Large intestine (tissue), 12 donors: ENCODE results near the gene PHLDA3. TPM values are rescaled to one million over a fixed set of nuclear protein-coding genes. Genes with fewer than 3 reads are reported as not detected.

Experiments
- DNase-seq, 2 donors: peaks; one replicate each; pipeline versions ENCODE4 v3.0.0 to v3.0.0-alpha.2; 2013
- H3K27ac ChIP-seq: one replicate; pipeline ENCODE4 v1.5.1; 2013; ENCODE audit warnings: low read length
- H3K27me3 ChIP-seq: 2 replicates; pipeline ENCODE4 v1.6.1; 2013; ENCODE audit warnings: low read length; ENCODE audit not compliant: control insufficient read depth, insufficient read depth
- H3K36me3 ChIP-seq: 2 replicates; pipeline ENCODE4 v1.6.1; 2013; ENCODE audit warnings: low read length; ENCODE audit not compliant: control insufficient read depth, insufficient read depth
- H3K4me1 ChIP-seq: one replicate; pipeline ENCODE4 v1.6.1; 2013; ENCODE audit warnings: low read length; ENCODE audit not compliant: control insufficient read depth, insufficient read depth
- H3K4me3 ChIP-seq: one replicate; pipeline ENCODE4 v1.5.1; 2013; ENCODE audit warnings: low read length
- H3K9me3 ChIP-seq: one replicate; pipeline ENCODE4 v1.6.1; 2013; ENCODE audit warnings: mild to moderate bottlenecking, low read depth, low read length, moderate library complexity; ENCODE audit not compliant: control insufficient read depth
- WGBS: methylation state at CpG from one replicate; pipeline ENCODE4 v1.1.5; 2013; ENCODE audit warnings: low lambda C conversion rate; ENCODE audit not compliant: insufficient coverage; 5-methylcytosine and 5-hydroxymethylcytosine counted together
- long read RNA-seq, 11 donors: transcript quantifications; one replicate each; lab custom pipeline, GENCODE V29; 2026
- polyA plus RNA-seq: library from polyadenylated mRNA; unstranded; fragments of 120-200 nt; gene quantifications from one replicate; pipeline ENCODE4 v1.2.1, GENCODE V29; 2013

The PHLDA3 gene
- polyA plus RNA-seq, result 9.0 TPM
- long read RNA-seq, donor 1, partial matches to known transcripts, result 0 of 2 reads
- long read RNA-seq, donor 1, other reads (novel, unspliced or antisense), result 0 of 2 reads
- long read RNA-seq, donor 2, transcript PHLDA3-202 (2 exons, 2,640 nt), result major isoform, 8 of 8 reads
- long read RNA-seq, donor 2, partial matches to known transcripts, result 0 of 8 reads
- long read RNA-seq, donor 2, other reads (novel, unspliced or antisense), result 0 of 8 reads
- long read RNA-seq, donor 3, result 0 reads
- long read RNA-seq, donor 4, result 0 reads
- long read RNA-seq, donor 5, transcript PHLDA3-202 (2 exons, 2,640 nt), result major isoform, 8 of 8 reads
- long read RNA-seq, donor 5, partial matches to known transcripts, result 0 of 8 reads
- long read RNA-seq, donor 5, other reads (novel, unspliced or antisense), result 0 of 8 reads
- long read RNA-seq, donor 6, partial matches to known transcripts, result 0 of 4 reads
- long read RNA-seq, donor 6, other reads (novel, unspliced or antisense), result 0 of 4 reads
- long read RNA-seq, donor 7, partial matches to known transcripts, result 0 of 4 reads
- long read RNA-seq, donor 7, other reads (novel, unspliced or antisense), result 0 of 4 reads
- long read RNA-seq, donor 8, partial matches to known transcripts, result 0 of 4 reads
- long read RNA-seq, donor 8, other reads (novel, unspliced or antisense), result 0 of 4 reads
- long read RNA-seq, donor 9, partial matches to known transcripts, result 0 of 2 reads
- long read RNA-seq, donor 9, other reads (novel, unspliced or antisense), result 0 of 2 reads
- long read RNA-seq, donor 10, transcript PHLDA3-202 (2 exons, 2,640 nt), result major isoform, 14 of 14 reads
- long read RNA-seq, donor 10, partial matches to known transcripts, result 0 of 14 reads
- long read RNA-seq, donor 10, other reads (novel, unspliced or antisense), result 0 of 14 reads
- long read RNA-seq, donor 11, partial matches to known transcripts, result 0 of 1 reads
- long read RNA-seq, donor 11, other reads (novel, unspliced or antisense), result 0 of 1 reads

DNA sequence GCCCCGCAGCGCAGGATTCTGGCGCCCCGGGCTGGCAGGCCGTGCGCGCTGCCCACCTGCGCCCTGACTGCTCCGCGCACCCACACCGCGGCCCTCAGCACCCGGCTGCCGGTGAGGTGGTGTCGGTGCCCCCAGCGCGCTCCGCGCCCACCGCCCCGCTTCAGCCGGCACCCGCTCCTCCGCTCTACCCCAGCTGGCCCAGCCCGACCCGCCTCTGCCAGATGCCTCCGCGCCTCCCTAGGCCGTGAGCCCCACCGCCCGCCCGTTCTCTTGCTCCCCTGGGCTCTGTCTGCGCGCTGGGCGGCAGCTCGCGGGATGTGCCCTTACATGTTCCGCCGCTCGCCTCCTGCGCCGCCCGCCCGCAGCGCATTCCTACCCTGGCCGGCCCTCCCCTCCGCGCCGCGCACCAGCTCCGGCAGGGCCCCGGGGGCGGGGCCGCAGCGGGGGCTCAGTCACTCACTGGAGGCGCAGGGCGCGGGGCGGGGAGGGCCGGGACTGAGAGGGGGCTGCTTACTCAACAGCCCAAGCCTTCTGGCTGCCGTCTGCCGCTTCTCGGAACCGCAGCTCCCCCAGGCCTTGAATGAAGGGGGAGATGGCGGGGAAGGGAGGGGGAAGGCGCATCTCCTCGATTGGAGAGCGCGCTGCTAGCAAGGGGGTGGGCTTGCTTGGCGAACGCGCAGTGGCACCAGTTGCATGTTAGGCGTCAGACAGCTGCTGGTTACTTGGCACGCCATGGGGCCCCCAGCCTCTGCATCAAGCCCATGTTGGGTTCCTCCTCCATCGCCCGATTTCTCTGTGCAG, at the start of gene PHLDA3:
PHLDA3 (minus strand) TSS at position 345 of the 801 bp plus-strand sequence. CDS start 402 bp downstream, outside the sequence.
- DNase-seq, result peak; percentile 71 to 81
- H3K4me1 ChIP-seq, result peaks cover 12% of the 10 kb centered on the region
- H3K4me3 ChIP-seq, result peak within 1 kb of the TSS; percentile 55
- H3K27ac ChIP-seq, result peak within 1 kb of the TSS; percentile 51
- H3K36me3 ChIP-seq, result peaks cover 8% of the 10 kb centered on the region
- H3K9me3 ChIP-seq, result no peaks in the 10 kb centered on the region
- peaks cover 23% of the 10 kb centered on the region for H3K27me3 ChIP-seq
- WGBS, result no CpG with 5 or more reads among the region's 76 CpGs

DNA sequence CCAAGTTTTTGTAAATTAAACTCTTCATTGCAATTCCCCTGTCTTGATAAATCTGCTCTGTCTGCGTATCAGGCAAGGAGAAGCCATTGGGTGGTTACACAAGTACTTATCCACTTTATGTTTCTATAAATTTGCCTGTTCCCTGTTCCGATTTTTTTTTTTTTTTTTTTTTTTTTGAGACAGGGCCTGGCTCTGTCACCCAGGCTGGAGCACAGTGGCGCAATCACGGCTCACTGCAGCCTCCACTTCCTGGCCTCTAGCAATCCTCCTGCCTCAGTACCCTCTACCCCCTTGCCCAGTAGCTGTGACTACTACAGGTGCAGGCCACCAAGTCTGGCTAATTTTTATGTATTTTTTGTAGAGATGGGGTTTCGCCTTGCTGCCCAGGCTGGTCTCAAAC, 49.1 kb upstream of the PHLDA3 start:
- Histone ChIP-seq H3K27ac (no peak overlapping the region), H3K4me1 (peaks cover 16% of the 10 kb centered on the region), H3K9me3 (no peaks in the 10 kb centered on the region), H3K36me3 (peaks cover 3% of the 10 kb centered on the region), H3K4me3 (no peak overlapping the region), H3K27me3 (no peaks in the 10 kb centered on the region)
- no peak for DNase-seq
- no CpG with 5 or more reads among the region's 5 CpGs for WGBS

DNA sequence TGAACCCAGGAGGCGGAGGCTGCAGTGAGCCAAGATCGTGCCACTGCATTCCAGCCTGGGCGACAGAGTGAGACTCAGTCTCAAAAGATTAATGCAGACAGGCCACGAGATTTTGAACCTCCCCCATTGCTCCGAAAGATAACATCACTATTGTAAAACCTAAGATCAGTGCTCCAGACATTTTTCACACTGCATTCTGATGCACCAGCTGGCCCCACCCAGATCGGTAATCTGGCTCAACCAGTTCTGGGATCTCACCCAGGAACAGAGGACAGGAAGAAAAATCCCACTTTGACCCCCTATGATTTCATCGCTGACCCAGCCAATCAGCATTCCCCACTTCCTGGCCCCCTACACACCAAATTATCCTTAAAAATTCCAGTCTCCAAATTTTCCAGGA, 48.6 kb upstream of the PHLDA3 start:
- no peak for DNase-seq
- 60% methylated on average over 1 of the region's 7 CpGs for WGBS
- H3K27ac ChIP-seq, result no peak overlapping the region

DNA sequence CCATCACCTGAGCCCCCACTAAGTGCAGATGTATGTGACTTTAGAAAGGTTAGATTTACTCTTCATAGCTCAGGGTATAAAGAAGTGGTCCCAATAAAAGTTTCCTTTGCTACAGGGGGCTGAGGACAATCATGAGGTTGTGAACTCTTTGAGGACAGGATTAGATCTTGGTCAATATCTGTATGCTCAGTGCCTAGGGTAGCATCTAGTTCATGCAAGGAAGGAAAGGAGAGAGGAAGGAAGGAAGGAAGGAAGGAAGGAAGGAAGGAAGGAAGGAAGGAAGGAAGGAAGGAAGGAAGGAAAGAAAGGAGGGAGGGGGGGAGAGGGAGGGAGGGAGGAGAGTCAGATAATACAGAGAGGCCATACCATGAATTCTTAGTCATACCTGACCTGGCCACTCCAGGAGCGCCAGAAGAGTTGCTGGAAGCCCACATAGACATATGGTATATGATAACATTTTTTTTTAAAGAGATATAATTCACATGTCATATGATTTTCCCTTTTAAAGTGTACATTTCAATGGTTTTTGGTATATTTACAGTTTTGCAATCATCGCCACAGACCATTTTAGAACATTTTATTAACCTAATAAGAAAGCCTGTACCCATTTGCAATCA, 47.6 kb upstream of the PHLDA3 start:
- Histone ChIP-seq H3K4me1 (peaks cover 16% of the 10 kb centered on the region), H3K9me3 (no peaks in the 10 kb centered on the region), H3K27ac (no peak overlapping the region), H3K36me3 (no peaks in the 10 kb centered on the region), H3K4me3 (no peak overlapping the region), H3K27me3 (no peaks in the 10 kb centered on the region)
- no peak for DNase-seq
- WGBS, result 100% methylated on average over 1 of the region's 2 CpGs

More for the DNA sequence above, 48.6 kb upstream of the PHLDA3 start:
- peaks cover 16% of the 10 kb centered on the region for H3K4me1 ChIP-seq
- H3K9me3 ChIP-seq, result no peaks in the 10 kb centered on the region
- H3K36me3 ChIP-seq, result peaks cover 3% of the 10 kb centered on the region
- no peak overlapping the region for H3K4me3 ChIP-seq
- H3K27me3 ChIP-seq, result no peaks in the 10 kb centered on the region

DNA sequence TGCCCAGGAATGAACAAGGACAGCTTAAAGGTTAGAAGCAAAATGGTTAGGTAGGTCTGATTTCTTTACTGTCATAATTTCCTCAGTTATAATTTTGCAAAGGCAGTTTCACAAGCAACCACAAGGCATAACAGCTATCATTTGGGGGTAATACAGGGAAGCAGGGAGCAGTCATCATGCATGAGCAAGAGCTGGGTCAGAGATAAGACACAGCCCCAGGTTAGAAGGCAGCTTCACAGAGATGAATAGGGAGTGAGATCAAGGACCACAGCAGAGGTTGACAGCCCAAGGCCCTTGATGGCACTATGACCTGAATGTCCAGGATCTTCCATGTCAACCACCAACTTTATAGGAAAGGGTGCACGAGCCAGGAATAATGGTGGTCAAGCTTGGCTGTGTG, 46.9 kb upstream of the PHLDA3 start:
- Histone ChIP-seq H3K4me1 (peaks cover 16% of the 10 kb centered on the region), H3K36me3 (no peaks in the 10 kb centered on the region), H3K4me3 (no peak overlapping the region), H3K27ac (peak overlapping the region; percentile 53), H3K9me3 (no peaks in the 10 kb centered on the region), H3K27me3 (no peaks in the 10 kb centered on the region)
- no CpG with 5 or more reads among the region's 1 CpG for WGBS
- DNase-seq, result peak in 1 of 2 donors; percentile 63

DNA sequence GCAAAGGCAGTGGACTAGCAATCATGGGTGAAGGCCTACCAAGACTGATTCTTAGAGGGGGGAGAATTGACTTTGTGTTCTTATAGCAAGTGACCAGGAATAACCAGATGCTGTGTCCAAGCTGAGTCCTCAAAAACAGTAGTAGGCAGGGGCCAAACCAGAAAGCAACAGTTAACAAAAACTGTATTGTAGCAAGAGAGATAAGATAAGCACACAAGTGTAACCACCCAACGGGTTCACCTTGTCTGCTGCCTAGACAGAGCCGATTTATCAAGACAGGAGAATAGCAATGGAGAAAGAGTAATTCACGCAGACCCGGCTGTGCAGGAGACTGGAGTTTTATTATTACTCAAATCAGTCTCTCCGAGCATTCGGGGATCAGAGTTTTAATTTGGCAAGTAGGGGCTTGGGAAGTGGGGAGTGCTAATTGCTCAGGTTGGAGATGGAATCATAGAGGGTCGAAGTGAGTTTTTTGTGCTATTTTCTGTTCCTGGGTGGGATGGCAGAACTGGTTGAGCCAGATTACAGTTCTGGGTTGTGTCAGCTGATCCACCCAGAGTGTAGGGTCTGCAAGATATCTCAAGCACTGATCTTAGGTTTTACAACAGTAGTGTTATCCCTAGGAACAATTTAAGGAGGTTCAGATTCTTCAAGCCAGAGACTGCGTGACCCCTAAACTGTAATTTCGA, 46.2 kb upstream of the PHLDA3 start:
- no peaks in the 10 kb centered on the region for H3K9me3 ChIP-seq
- peak in 1 of 2 donors; percentile 53 for DNase-seq
- no peaks in the 10 kb centered on the region for H3K27me3 ChIP-seq
- H3K4me3 ChIP-seq, result no peak overlapping the region
- H3K36me3 ChIP-seq, result no peaks in the 10 kb centered on the region
- no CpG with 5 or more reads among the region's 9 CpGs for WGBS
- H3K27ac ChIP-seq, result peak overlapping the region; percentile 53
- H3K4me1 ChIP-seq, result peaks cover 16% of the 10 kb centered on the region

DNA sequence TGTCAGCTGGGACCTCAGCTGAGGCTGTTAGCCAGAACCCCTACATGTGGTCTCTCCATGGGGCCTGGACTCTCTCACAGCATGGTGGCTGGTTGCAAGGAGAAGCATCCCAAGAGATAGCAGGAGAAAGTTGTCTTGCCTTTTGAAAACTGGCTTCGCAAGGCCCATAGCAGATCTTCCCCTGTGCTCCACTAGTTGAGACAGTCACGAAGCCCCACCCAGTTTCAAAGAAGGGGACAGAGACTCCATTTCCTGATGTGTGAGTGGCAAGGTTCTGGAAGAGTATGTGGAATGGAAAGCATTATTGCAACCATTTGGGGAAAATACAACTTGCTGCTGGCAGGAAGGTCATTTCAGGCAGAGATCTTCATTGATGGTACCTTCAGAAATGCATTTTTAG, 45.5 kb upstream of the PHLDA3 start:
- no peaks in the 10 kb centered on the region for H3K36me3 ChIP-seq
- H3K4me3 ChIP-seq, result no peak overlapping the region
- peaks cover 16% of the 10 kb centered on the region for H3K4me1 ChIP-seq
- no peaks in the 10 kb centered on the region for H3K27me3 ChIP-seq
- no CpG with 5 or more reads among the region's 2 CpGs for WGBS
- DNase-seq, result no peak
- H3K27ac ChIP-seq, result no peak overlapping the region
- H3K9me3 ChIP-seq, result no peaks in the 10 kb centered on the region

DNA sequence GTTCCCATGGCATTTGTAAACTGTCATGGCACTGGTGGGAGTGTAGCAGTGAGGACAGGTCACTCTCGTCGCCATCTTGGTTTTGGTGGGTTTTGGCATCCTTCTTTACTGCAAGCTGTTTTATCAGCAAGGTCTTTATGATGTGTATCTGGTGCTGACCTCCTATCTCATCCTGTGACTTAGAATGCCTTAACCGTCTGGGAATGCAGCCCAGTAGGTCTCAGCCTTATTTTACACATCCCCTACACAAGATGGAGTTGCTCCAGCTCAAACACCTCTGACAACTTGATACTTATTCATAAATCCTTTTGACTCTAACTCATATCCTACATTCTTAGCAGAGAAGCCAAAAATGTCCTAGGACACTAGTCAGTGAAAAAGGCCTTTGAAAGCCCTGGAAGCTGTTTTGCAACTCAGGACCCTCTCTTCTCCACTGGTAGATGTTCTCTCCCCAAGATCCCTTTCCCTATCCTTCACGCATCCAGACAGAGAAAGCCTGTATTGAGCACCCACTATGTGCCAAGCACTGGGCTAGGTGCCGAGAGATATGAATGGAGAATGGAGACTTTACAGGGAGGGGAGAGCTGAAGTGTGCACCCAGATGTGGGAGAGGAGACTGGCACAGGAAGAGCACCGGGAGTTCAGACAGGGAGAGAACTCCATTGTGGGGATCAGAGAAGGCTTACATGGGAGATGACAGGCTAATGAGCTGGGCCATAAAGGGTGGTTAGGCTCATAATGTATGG, 44.7 kb upstream of the PHLDA3 start:
- WGBS, result no CpG with 5 or more reads among the region's 6 CpGs
- Histone ChIP-seq H3K27me3 (no peaks in the 10 kb centered on the region), H3K27ac (no peak overlapping the region), H3K9me3 (no peaks in the 10 kb centered on the region), H3K4me1 (peaks cover 16% of the 10 kb centered on the region), H3K4me3 (no peak overlapping the region), H3K36me3 (no peaks in the 10 kb centered on the region)
- no peak for DNase-seq
